Measurements from ENCODE around the gene HSBP1L1. TPM values are rescaled to one million over a fixed set of nuclear protein-coding genes. Genes with fewer than 3 reads are reported as not detected.
"Not testable (repeated sequence)": the region's sequence is repeated elsewhere in the genome, so short reads cannot be mapped to it uniquely, and the experiment has no call there.

The HSBP1L1 gene
- total RNA-seq, 6 donors from 2014 or later = 32.1 to 80.7 (median 43.8) TPM

DNA sequence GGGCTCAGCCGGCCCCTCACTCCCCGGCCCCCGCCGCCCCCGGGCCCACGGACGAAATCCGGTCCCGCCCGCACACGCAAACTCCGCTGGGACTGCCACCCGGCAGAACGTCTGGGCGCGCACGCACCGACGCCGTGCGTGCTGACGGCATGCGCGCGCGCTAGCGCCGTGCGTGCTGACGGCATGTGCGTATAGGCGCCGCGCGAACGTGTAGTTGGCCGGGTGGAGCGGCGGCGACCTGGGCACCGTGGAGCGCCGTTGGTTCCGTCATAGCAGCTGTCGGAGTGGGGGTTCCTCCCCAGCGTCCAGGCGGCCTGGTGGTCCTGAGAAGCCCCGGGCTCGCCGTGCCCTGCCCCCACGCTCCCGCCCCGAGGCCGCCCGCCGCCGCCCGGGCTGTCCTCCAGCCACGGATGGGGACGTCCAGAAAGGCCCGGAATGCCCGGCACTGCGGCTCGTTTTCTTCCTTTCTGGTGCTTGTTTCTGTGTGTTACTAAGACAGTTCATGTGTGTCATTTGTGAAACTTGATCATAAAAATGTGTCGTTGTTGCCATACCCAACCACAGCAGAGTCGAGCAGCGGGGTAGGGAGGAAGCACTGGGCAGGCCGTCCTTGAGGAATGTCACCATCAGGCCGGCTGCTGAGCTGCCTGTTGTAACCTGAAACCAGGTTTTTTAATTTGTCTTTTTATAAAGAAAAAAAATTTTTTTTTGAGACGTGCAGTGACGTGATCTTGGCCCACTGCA, 24.2 kb downstream of the HSBP1L1 start, which contains the start of gene TXNL4A:
Gene TXNL4A (minus strand): TSS at position 113 of the 744 bp plus-strand sequence. CDS start 171 bp downstream, outside the sequence.
- peaks cover 0 to 16% (median 0%) of the 10 kb centered on the region in 4 donors for H3K36me3 ChIP-seq
- TF ChIP-seq POLR2A (IDR thresholded peaks at IDR 0.05) = peak in 2 of 4 donors; percentile 70 to 95
- peak in 1 of 6 experiments; percentile 7 for TF ChIP-seq CTCF (IDR thresholded peaks at IDR 0.05)
- no peak for TF ChIP-seq EP300 (IDR thresholded peaks at IDR 0.05)
- peak; percentile 91 to 97 for TF ChIP-seq POLR2AphosphoS5 (IDR thresholded peaks at IDR 0.05)
- H3K27ac ChIP-seq = peak within 1 kb of the TSS; percentile 89 to 97 (median 96)
- peak within 1 kb of the TSS; percentile 52 to 98 (median 85) for H3K4me3 ChIP-seq
- WGBS, 2 donors = 1% methylated on average over 25 to 26 of the region's 71 CpGs
- no peaks in the 10 kb centered on the region for H3K9me3 ChIP-seq
- peak; percentile 97 to 99 for ATAC-seq (ENCODE audit: low FRiP score in 2 of 2)
- DNase-seq = peak; percentile 87 to 98
- H3K27me3 ChIP-seq = no peaks in the 10 kb centered on the region
- H3K4me1 ChIP-seq = peaks cover 15 to 32% (median 21%) of the 10 kb centered on the region in 4 donors

DNA sequence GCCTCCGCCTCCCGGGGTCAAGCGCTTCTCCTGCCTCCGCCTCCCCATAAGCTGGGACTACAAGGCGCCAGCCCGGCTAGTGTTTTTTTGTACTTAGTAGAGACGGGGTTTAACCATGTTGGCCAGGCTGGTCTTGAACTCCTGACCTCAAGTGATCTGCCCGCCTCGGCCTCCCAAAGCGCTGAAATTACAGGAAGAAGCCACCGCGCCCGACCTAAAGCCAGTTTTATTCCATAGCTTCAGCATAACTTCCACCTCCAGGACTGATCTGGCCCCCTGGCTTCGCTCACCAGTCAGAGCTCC, 24.7 kb downstream of the HSBP1L1 start:
- no peak for TF ChIP-seq EP300 (IDR thresholded peaks at IDR 0.05)
- no peak for TF ChIP-seq CTCF (IDR thresholded peaks at IDR 0.05)
- no peak for TF ChIP-seq POLR2AphosphoS5 (IDR thresholded peaks at IDR 0.05)
- no peak for TF ChIP-seq POLR2A (IDR thresholded peaks at IDR 0.05)
- Histone ChIP-seq H3K4me3 (peak overlapping the region in 3 of 4 donors; percentile 72 to 98 (median 98)), H3K27me3 (no peaks in the 10 kb centered on the region), H3K36me3 (peaks cover 0 to 16% (median 0%) of the 10 kb centered on the region in 4 donors), H3K27ac (peak overlapping the region; percentile 89 to 97 (median 96)), H3K4me1 (peaks cover 15 to 31% (median 21%) of the 10 kb centered on the region in 4 donors), H3K9me3 (no peaks in the 10 kb centered on the region)
- peak in 1 of 2 donors; percentile 39 for ATAC-seq (ENCODE audit: low FRiP score in 2 of 2)
- whole genome bisulfite sequencing, 2 donors = 64 to 66% methylated on average over 14 of the region's 14 CpGs
- no peak for DNase-seq

DNA sequence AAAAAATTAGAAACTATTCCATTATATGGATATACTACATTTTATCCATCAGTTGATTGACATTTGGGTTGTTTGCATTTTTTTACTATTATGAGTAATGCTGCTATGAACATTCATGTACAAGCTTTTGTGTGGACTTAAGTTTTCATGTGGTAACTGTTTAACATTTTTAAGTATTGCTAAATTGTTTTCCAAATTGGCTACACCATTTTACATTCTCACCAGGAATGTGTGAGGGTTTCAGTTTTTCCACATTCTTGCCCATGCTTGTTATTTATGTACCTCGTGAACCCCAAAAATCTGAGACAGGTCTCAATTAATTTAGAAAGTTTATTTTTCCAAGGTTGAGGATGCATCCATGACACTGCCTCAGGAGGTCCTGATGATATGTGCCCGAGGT, 27.1 kb downstream of the HSBP1L1 start:
- H3K36me3 ChIP-seq = no peaks in the 10 kb centered on the region
- peaks cover 15 to 22% (median 19%) of the 10 kb centered on the region in 4 donors for H3K4me1 ChIP-seq
- no peaks in the 10 kb centered on the region for H3K27me3 ChIP-seq
- H3K4me3 ChIP-seq = no peak overlapping the region
- no peaks in the 10 kb centered on the region for H3K9me3 ChIP-seq
- DNase-seq = no peak
- H3K27ac ChIP-seq = no peak overlapping the region
- TF ChIP-seq EP300 (IDR thresholded peaks at IDR 0.05) = no peak
- no peak for TF ChIP-seq POLR2A (IDR thresholded peaks at IDR 0.05)
- no peak for TF ChIP-seq CTCF (IDR thresholded peaks at IDR 0.05)
- TF ChIP-seq POLR2AphosphoS5 (IDR thresholded peaks at IDR 0.05) = no peak
- no peak for ATAC-seq (ENCODE audit: low FRiP score in 2 of 2)
- WGBS, 2 donors = 87 to 93% methylated on average over 2 of the region's 2 CpGs

- not testable (repeated sequence) for DNase-seq; ATAC-seq (ENCODE audit: low FRiP score in 2 of 2)
- 87% methylated on average over 2 of the region's 2 CpGs for WGBS, 2 donors
Measured at GRCh38 chr18:79999701-80000100, 35.3 kb downstream of the HSBP1L1 start.

GRCh38 chr18:80000877-80001276, 36.4 kb downstream of the HSBP1L1 start:
- no peak for TF ChIP-seq POLR2AphosphoS5 (IDR thresholded peaks at IDR 0.05)
- no peak for TF ChIP-seq POLR2A (IDR thresholded peaks at IDR 0.05)
- no peak for TF ChIP-seq EP300 (IDR thresholded peaks at IDR 0.05)
- TF ChIP-seq CTCF (IDR thresholded peaks at IDR 0.05) = no peak

More at GRCh38 chr18:79999701-80000100, 35.3 kb downstream of the HSBP1L1 start:
- H3K4me3 ChIP-seq, H3K27ac ChIP-seq, H3K27me3 ChIP-seq, H3K4me1 ChIP-seq, H3K36me3 ChIP-seq: not testable (repeated sequence)
- peaks cover 0 to 19% (median 7%) of the 10 kb centered on the region in 4 donors for H3K9me3 ChIP-seq

More at GRCh38 chr18:80000877-80001276, 36.4 kb downstream of the HSBP1L1 start:
- ATAC-seq (ENCODE audit: low FRiP score in 2 of 2) = no peak
- H3K9me3 ChIP-seq = peaks cover 0 to 19% (median 7%) of the 10 kb centered on the region in 4 donors
- no peaks in the 10 kb centered on the region for H3K4me1 ChIP-seq
- H3K36me3 ChIP-seq = no peaks in the 10 kb centered on the region
- no peak overlapping the region for H3K4me3 ChIP-seq
- 75 to 82% methylated on average over 2 to 3 of the region's 3 CpGs for WGBS, 2 donors
- no peaks in the 10 kb centered on the region for H3K27me3 ChIP-seq
- no peak overlapping the region for H3K27ac ChIP-seq
- DNase-seq = no peak

Data from upper lobe of left lung (tissue), 6 donors.